Lower leg skin (tissue), 3 donors: ENCODE results near the gene SLC35F4.

Source experiments
- POLR2A ChIP-seq, 2 donors: fragments of 450-650 bp; IDR thresholded peaks; one replicate each; pipeline ENCODE4 v1.6.1; 2016 to 2017; ENCODE audit warnings: antibody characterized with exemption in 2 of 2, mild to moderate bottlenecking in 1 of 2, moderate library complexity in 1 of 2
- TF ChIP-seq, protein P1 (sequence below), 3 donors: fragments of 450-650 bp; IDR thresholded peaks; one replicate each; pipeline ENCODE4 v1.5.1; 2016; ENCODE audit warnings: antibody characterized with exemption in 3 of 3, mild to moderate bottlenecking in 3 of 3, moderate library complexity in 2 of 3

DNA sequence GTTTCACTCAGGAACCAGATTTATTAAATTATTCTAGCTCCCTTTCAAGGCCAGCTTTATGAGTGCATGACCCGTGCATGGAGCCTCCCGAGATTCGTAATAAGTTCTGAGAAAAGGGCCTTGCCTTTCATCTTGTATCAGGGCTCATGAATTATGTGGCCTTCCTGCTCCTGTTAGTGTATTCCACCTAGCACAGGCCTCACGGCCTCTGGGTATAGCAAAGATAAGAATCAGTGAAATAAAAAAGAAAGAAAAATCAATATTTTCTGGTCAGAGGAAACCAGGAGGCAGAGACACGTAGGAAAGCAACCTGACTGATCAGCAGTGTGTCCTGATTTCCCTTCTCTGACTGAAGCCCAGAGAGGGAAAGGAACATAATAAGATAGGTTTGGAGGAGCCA, 111.4 kb downstream of the SLC35F4 start:
- no peak for TF ChIP-seq POLR2A (IDR thresholded peaks at IDR 0.05)
- TF ChIP-seq, protein P1, sequence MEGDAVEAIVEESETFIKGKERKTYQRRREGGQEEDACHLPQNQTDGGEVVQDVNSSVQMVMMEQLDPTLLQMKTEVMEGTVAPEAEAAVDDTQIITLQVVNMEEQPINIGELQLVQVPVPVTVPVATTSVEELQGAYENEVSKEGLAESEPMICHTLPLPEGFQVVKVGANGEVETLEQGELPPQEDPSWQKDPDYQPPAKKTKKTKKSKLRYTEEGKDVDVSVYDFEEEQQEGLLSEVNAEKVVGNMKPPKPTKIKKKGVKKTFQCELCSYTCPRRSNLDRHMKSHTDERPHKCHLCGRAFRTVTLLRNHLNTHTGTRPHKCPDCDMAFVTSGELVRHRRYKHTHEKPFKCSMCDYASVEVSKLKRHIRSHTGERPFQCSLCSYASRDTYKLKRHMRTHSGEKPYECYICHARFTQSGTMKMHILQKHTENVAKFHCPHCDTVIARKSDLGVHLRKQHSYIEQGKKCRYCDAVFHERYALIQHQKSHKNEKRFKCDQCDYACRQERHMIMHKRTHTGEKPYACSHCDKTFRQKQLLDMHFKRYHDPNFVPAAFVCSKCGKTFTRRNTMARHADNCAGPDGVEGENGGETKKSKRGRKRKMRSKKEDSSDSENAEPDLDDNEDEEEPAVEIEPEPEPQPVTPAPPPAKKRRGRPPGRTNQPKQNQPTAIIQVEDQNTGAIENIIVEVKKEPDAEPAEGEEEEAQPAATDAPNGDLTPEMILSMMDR (IDR thresholded peaks at IDR 0.05) = no peak
